ENCODE data around the gene TGIF1.
"Not testable (repeated sequence)": the region's sequence is repeated elsewhere in the genome, so short reads cannot be mapped to it uniquely, and the experiment has no call there.

The TGIF1 gene

GRCh38 chr18:3409811-3410210 is 40.2 kb upstream of the TGIF1 start:
- Histone ChIP-seq H3K4me3 (ENCODE audit: low read length, poor library complexity, severe bottlenecking) (no peak overlapping the region), H3K9me2 (replicated peaks; ENCODE audit: low read depth, low read length) (no peaks in the 10 kb centered on the region), H4K20me1 (ENCODE audit: insufficient read depth, low read length, poor library complexity, severe bottlenecking) (no peaks in the 10 kb centered on the region), H3K4me2 (ENCODE audit: low read depth, low read length, poor library complexity, severe bottlenecking) (no peak overlapping the region), H3F3A (ENCODE audit: low read depth) (no peaks in the 10 kb centered on the region), H3K27me3 (ENCODE audit: insufficient read depth, low read length, poor library complexity, severe bottlenecking) (no peaks in the 10 kb centered on the region), H3K9me3 (ENCODE audit: insufficient read depth, low read depth, low read length) (no peaks in the 10 kb centered on the region), H3K79me2 (ENCODE audit: insufficient read depth, low read length) (no peaks in the 10 kb centered on the region), H3K9ac (ENCODE audit: low read depth, low read length, poor library complexity, severe bottlenecking) (no peak overlapping the region), H2AFZ (ENCODE audit: low read length) (no peak overlapping the region), H3K36me3 (ENCODE audit: insufficient read depth, low read length) (no peaks in the 10 kb centered on the region), H3K4me1 (ENCODE audit: insufficient read depth, low read length, poor library complexity, severe bottlenecking) (no peaks in the 10 kb centered on the region)
- TF ChIP-seq EZH2phosphoT487 (IDR thresholded peaks at IDR 0.05; ENCODE audit: borderline replicate concordance) = no peak

DNA sequence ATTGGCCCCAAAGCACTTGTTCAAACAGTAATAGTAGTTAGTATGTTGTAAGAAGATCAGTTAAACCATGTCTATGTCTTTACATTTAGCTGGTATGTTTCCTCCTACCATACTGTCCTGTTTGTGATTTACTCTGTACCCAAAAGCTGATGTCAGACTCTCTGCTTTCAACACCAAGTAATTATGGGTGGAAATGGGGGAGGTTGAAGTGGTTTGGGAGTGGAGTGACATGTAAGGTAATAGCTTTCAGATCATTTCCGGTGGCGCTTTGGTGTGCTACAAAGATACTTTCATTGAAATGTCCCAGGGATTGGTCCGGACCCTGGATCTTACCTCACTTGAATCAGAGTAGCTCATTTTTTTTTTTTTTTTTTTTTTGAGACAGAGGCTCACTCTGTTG is 39.7 kb upstream of the TGIF1 start:
- Histone ChIP-seq H3K36me3 (ENCODE audit: insufficient read depth, low read length) (no peaks in the 10 kb centered on the region), H4K20me1 (ENCODE audit: insufficient read depth, low read length, poor library complexity, severe bottlenecking) (no peaks in the 10 kb centered on the region), H3K27me3 (ENCODE audit: insufficient read depth, low read length, poor library complexity, severe bottlenecking) (no peaks in the 10 kb centered on the region), H3K4me3 (ENCODE audit: low read length, poor library complexity, severe bottlenecking) (no peak overlapping the region), H3K9me3 (ENCODE audit: insufficient read depth, low read depth, low read length) (no peaks in the 10 kb centered on the region), H3K79me2 (ENCODE audit: insufficient read depth, low read length) (no peaks in the 10 kb centered on the region), H3K9me2 (replicated peaks; ENCODE audit: low read depth, low read length) (no peaks in the 10 kb centered on the region), H2AFZ (ENCODE audit: low read length) (no peak overlapping the region), H3K9ac (ENCODE audit: low read depth, low read length, poor library complexity, severe bottlenecking) (no peak overlapping the region), H3F3A (ENCODE audit: low read depth) (no peaks in the 10 kb centered on the region), H3K4me1 (ENCODE audit: insufficient read depth, low read length, poor library complexity, severe bottlenecking) (no peaks in the 10 kb centered on the region), H3K4me2 (ENCODE audit: low read depth, low read length, poor library complexity, severe bottlenecking) (no peak overlapping the region)
- TF ChIP-seq CTCF (conservative IDR thresholded peaks at IDR 0.05; ENCODE audit: low read length) (no peak), EZH2phosphoT487 (IDR thresholded peaks at IDR 0.05; ENCODE audit: borderline replicate concordance) (no peak)

- H3K9ac ChIP-seq (ENCODE audit: low read depth, low read length, poor library complexity, severe bottlenecking); H3K9me3 ChIP-seq (ENCODE audit: insufficient read depth, low read depth, low read length); H3K4me3 ChIP-seq (ENCODE audit: low read length, poor library complexity, severe bottlenecking); H4K20me1 ChIP-seq (ENCODE audit: insufficient read depth, low read length, poor library complexity, severe bottlenecking); H2AFZ ChIP-seq (ENCODE audit: low read length); H3K4me2 ChIP-seq (ENCODE audit: low read depth, low read length, poor library complexity, severe bottlenecking); H3K4me1 ChIP-seq (ENCODE audit: insufficient read depth, low read length, poor library complexity, severe bottlenecking); H3K9me2 ChIP-seq (replicated peaks; ENCODE audit: low read depth, low read length); H3F3A ChIP-seq (ENCODE audit: low read depth); H3K27me3 ChIP-seq (ENCODE audit: insufficient read depth, low read length, poor library complexity, severe bottlenecking); H3K79me2 ChIP-seq (ENCODE audit: insufficient read depth, low read length); H3K36me3 ChIP-seq (ENCODE audit: insufficient read depth, low read length): not testable (repeated sequence)
Measured at GRCh38 chr18:3410876-3411275, 39.1 kb upstream of the TGIF1 start.

DNA sequence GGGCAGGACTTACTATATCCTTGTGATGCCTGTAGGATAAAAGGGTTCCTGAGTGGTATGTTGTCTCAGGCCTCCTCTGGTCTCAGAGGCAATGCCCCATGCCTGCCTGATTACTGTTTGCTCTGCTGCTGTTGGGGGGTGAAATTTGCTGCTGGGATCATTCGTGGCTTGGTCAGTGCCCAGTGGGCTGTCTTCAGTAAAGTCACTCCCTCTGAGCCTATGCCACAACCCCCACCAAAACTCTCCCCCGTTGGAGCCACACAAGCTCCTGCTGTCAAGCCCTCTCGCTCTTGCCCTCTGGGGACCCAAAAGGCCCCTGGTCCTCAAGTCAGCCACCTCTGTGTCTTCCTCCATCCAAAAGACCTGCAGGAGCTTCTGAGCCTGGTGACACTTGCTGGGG is 38.6 kb upstream of the TGIF1 start:
- Histone ChIP-seq H2AFZ (ENCODE audit: low read length) (no peak overlapping the region), H3K9me2 (replicated peaks; ENCODE audit: low read depth, low read length) (no peaks in the 10 kb centered on the region), H3K79me2 (ENCODE audit: insufficient read depth, low read length) (no peaks in the 10 kb centered on the region), H3K4me1 (ENCODE audit: insufficient read depth, low read length, poor library complexity, severe bottlenecking) (no peaks in the 10 kb centered on the region), H3K9ac (ENCODE audit: low read depth, low read length, poor library complexity, severe bottlenecking) (no peak overlapping the region), H3K27me3 (ENCODE audit: insufficient read depth, low read length, poor library complexity, severe bottlenecking) (no peaks in the 10 kb centered on the region), H3K36me3 (ENCODE audit: insufficient read depth, low read length) (no peaks in the 10 kb centered on the region), H3K4me3 (ENCODE audit: low read length, poor library complexity, severe bottlenecking) (no peak overlapping the region), H3F3A (ENCODE audit: low read depth) (no peaks in the 10 kb centered on the region), H3K9me3 (ENCODE audit: insufficient read depth, low read depth, low read length) (no peaks in the 10 kb centered on the region), H3K4me2 (ENCODE audit: low read depth, low read length, poor library complexity, severe bottlenecking) (no peak overlapping the region), H4K20me1 (ENCODE audit: insufficient read depth, low read length, poor library complexity, severe bottlenecking) (no peaks in the 10 kb centered on the region)
- no peak for TF ChIP-seq CTCF (conservative IDR thresholded peaks at IDR 0.05; ENCODE audit: low read length)
- TF ChIP-seq EZH2phosphoT487 (IDR thresholded peaks at IDR 0.05; ENCODE audit: borderline replicate concordance) = no peak

Data from Loucy (cell line).